ENCODE data around the gene CKM.

- TF ChIP-seq CTCF (IDR thresholded peaks at IDR 0.05; ENCODE audit: insufficient read depth, low read depth, low read length), result no peak
- TF ChIP-seq EZH2 (IDR thresholded peaks at IDR 0.05; ENCODE audit: insufficient read depth, low read length), result no peak
Observed at GRCh38 chr19:45306040-45306439, 16.6 kb downstream of the CKM start.

Measured in astrocyte (in vitro differentiated cells and primary cell).